H9 (cell line): ENCODE data around the gene PAFAH1B1. TPM values are rescaled to one million over a fixed set of nuclear protein-coding genes. Genes with fewer than 3 reads are reported as not detected.
"Not testable (repeated sequence)": the region's sequence is repeated elsewhere in the genome, so short reads cannot be mapped to it uniquely, and the experiment has no call there.

Experiments used
- DNase-seq: peaks from one replicate; pipeline ENCODE4 v3.0.0-alpha.2; 2017
- H2AFZ ChIP-seq: one replicate; pipeline ENCODE4 v1.6.1; 2013; ENCODE audit warnings: mild to moderate bottlenecking, low read length, control low read depth, moderate library complexity
- H2AK5ac ChIP-seq: 2 replicates; pipeline ENCODE4 v1.6.1; 2013; ENCODE audit warnings: low read length, control low read depth, mixed read lengths; ENCODE audit not compliant: insufficient read length
- H2BK120ac ChIP-seq: one replicate; pipeline ENCODE4 v1.6.1; 2013; ENCODE audit warnings: low read depth, mild to moderate bottlenecking, low read length, control low read depth, inconsistent platforms; ENCODE audit not compliant: poor library complexity, severe bottlenecking
- H2BK12ac ChIP-seq: 2 replicates; pipeline ENCODE4 v1.6.1; 2013; ENCODE audit warnings: low read length, control low read depth, mixed read lengths, low read depth; ENCODE audit not compliant: insufficient read length
- H2BK15ac ChIP-seq: 2 replicates; pipeline ENCODE4 v1.6.1; 2013; ENCODE audit warnings: low read depth, low read length, control low read depth
- H2BK20ac ChIP-seq: one replicate; pipeline ENCODE4 v1.6.1; 2013; ENCODE audit warnings: low read depth, mild to moderate bottlenecking, low read length, control low read depth, inconsistent platforms; ENCODE audit not compliant: poor library complexity, severe bottlenecking
- H2BK5ac ChIP-seq: 2 replicates; pipeline ENCODE4 v1.6.1; 2013; ENCODE audit warnings: low read length, control low read depth, mixed read lengths; ENCODE audit not compliant: insufficient read length
- H3K14ac ChIP-seq: 2 replicates; pipeline ENCODE4 v1.6.1; 2013; ENCODE audit warnings: low read length, control low read depth; ENCODE audit not compliant: insufficient read depth
- H3K18ac ChIP-seq: 2 replicates; pipeline ENCODE4 v1.6.1; 2013; ENCODE audit warnings: low read depth, mild to moderate bottlenecking, mixed read lengths, low read length, control low read depth; ENCODE audit not compliant: insufficient read length
- H3K23ac ChIP-seq: 2 replicates; pipeline ENCODE4 v1.6.1; 2013; ENCODE audit warnings: low read length, control low read depth, mixed read lengths, low read depth; ENCODE audit not compliant: insufficient read length
- H3K23me2 ChIP-seq: 2 replicates; pipeline ENCODE4 v1.6.1; 2013; ENCODE audit warnings: low read depth, mild to moderate bottlenecking, mixed read lengths, low read length, control low read depth; ENCODE audit not compliant: insufficient read length, poor library complexity, severe bottlenecking
- H3K27ac ChIP-seq: 2 replicates; pipeline ENCODE4 v1.5.1; 2013; ENCODE audit warnings: low read length, control low read depth, mixed read lengths, low read depth; ENCODE audit not compliant: insufficient read length
- H3K27me3 ChIP-seq: 2 replicates; pipeline ENCODE4 v1.6.1; 2013; ENCODE audit warnings: low read length, control low read depth, inconsistent platforms; ENCODE audit not compliant: insufficient read depth
- H3K4ac ChIP-seq: 2 replicates; pipeline ENCODE4 v1.6.1; 2013; ENCODE audit warnings: low read depth, mild to moderate bottlenecking, control low read depth, inconsistent platforms, low read length, moderate library complexity
- H3K4me1 ChIP-seq: 2 replicates; pipeline ENCODE4 v1.6.1; 2013; ENCODE audit warnings: low read length, control low read depth, inconsistent platforms; ENCODE audit not compliant: insufficient read depth
- H3K4me2 ChIP-seq: 2 replicates; pipeline ENCODE4 v1.6.1; 2013; ENCODE audit warnings: low read length, control low read depth, mixed read lengths; ENCODE audit not compliant: insufficient read length, insufficient read depth
- H3K56ac ChIP-seq: 2 replicates; pipeline ENCODE4 v1.6.1; 2013; ENCODE audit warnings: low read depth, mild to moderate bottlenecking, mixed read lengths, low read length, control low read depth; ENCODE audit not compliant: insufficient read length
- H3K79me1 ChIP-seq: 2 replicates; pipeline ENCODE4 v1.6.1; 2013; ENCODE audit warnings: low read depth, mild to moderate bottlenecking, moderate library complexity, low read length, control low read depth, inconsistent platforms; ENCODE audit not compliant: insufficient read depth, poor library complexity, severe bottlenecking
- H3K79me2 ChIP-seq: 2 replicates; pipeline ENCODE4 v1.6.1; 2013; ENCODE audit warnings: low read length, control low read depth, inconsistent platforms; ENCODE audit not compliant: insufficient read depth
- H3K9ac ChIP-seq: 2 replicates; pipeline ENCODE4 v1.6.1; 2013; ENCODE audit warnings: low read length, control low read depth, mixed read lengths; ENCODE audit not compliant: insufficient read length; ENCODE audit errors: extremely low read depth
- H3K9me3 ChIP-seq: one replicate; pipeline ENCODE4 v1.6.1; 2013; ENCODE audit warnings: low read depth, low read length, inconsistent platforms; ENCODE audit not compliant: control insufficient read depth
- H3T11ph ChIP-seq: one replicate; pipeline ENCODE4 v1.6.1; 2013; ENCODE audit warnings: mild to moderate bottlenecking, low read length, control low read depth, inconsistent platforms
- H4K20me1 ChIP-seq: one replicate; pipeline ENCODE4 v1.6.1; 2013; ENCODE audit not compliant: control insufficient read depth, insufficient read length, insufficient read depth
- H4K5ac ChIP-seq: 2 replicates; pipeline ENCODE4 v1.6.1; 2013; ENCODE audit warnings: low read depth, mild to moderate bottlenecking, mixed read lengths, low read length, control low read depth; ENCODE audit not compliant: insufficient read length
- H4K8ac ChIP-seq: replicated peaks from 2 replicates; pipeline ENCODE4 v1.6.1; 2013; ENCODE audit warnings: low read length, control low read depth, mixed read lengths, low read depth; ENCODE audit not compliant: insufficient read length
- H4K91ac ChIP-seq: 2 replicates; pipeline ENCODE4 v1.6.1; 2013; ENCODE audit warnings: low read depth, mild to moderate bottlenecking, moderate library complexity, mixed read lengths, low read length, control low read depth; ENCODE audit not compliant: insufficient read length
- H3K27ac Mint-ChIP-seq, 3 experiments: 2 replicates in 2 of 3; 3 replicates in 1 of 3; pipeline ENCODE4 v1.8.0; 2020 to 2021; ENCODE audit warnings: mixed read lengths in 3 of 3, mild to moderate bottlenecking in 1 of 3, moderate library complexity in 1 of 3
- H3K27me3 Mint-ChIP-seq: 2 replicates; pipeline ENCODE4 v1.8.0; 2021; ENCODE audit warnings: low read depth, mild to moderate bottlenecking, moderate library complexity, mixed read lengths
- H3K36me3 Mint-ChIP-seq, 3 experiments: 2 replicates in 2 of 3; 3 replicates in 1 of 3; pipeline ENCODE4 v1.8.0; 2020 to 2021; ENCODE audit warnings: low read depth in 3 of 3, mixed read lengths in 3 of 3; ENCODE audit not compliant: insufficient read depth in 1 of 3
- H3K4me1 Mint-ChIP-seq, 2 experiments: 2 replicates each; pipeline ENCODE4 v1.8.0; 2020; ENCODE audit warnings: mixed read lengths in 2 of 2
- H3K4me3 Mint-ChIP-seq, 2 experiments: 2 replicates in 1 of 2; 3 replicates in 1 of 2; pipeline ENCODE4 v1.8.0; 2020 to 2021; ENCODE audit warnings: mild to moderate bottlenecking in 2 of 2, mixed read lengths in 2 of 2, moderate library complexity in 1 of 2
- H3K9me3 Mint-ChIP-seq, 2 experiments: 2 replicates in 1 of 2; 3 replicates in 1 of 2; pipeline ENCODE4 v1.8.0; 2020; ENCODE audit warnings: mild to moderate bottlenecking in 2 of 2, mixed read lengths in 2 of 2, moderate library complexity in 1 of 2
- CTCF ChIP-seq: fragments of 200-600 bp; sonication (generic); conservative IDR thresholded peaks from 3 replicates; pipeline ENCODE4 v1.8.0; 2021; ENCODE audit warnings: antibody characterized with exemption, mild to moderate bottlenecking
- WGBS: extraction: QIAGEN DNeasy Blood & Tissue Kit; methylation state at CpG from one replicate; pipeline ENCODE4 v1.1.7; 2013; ENCODE audit warnings: missing lambda C conversion rate, low lambda C conversion rate, mixed read lengths; ENCODE audit not compliant: insufficient read length; ENCODE audit errors: extremely low coverage; 5-methylcytosine and 5-hydroxymethylcytosine counted together
- total RNA-seq: library from RNA; stranded (reverse); gene quantifications from 2 replicates; pipeline ENCODE4 v1.2.1, GENCODE V29; 2021

The PAFAH1B1 gene
- total RNA-seq, 1 experiment from 2014 or later = 134 TPM

GRCh38 chr17:2649191-2649590 is 55.7 kb downstream of the PAFAH1B1 start:
- no peak overlapping the region for H2AK5ac ChIP-seq
- H4K5ac ChIP-seq = no peak overlapping the region
- no peaks in the 10 kb centered on the region for H3K27me3 ChIP-seq
- no peak for DNase-seq
- peaks cover 3% of the 10 kb centered on the region; the same call in 1 of the 2 replicates for H3K79me2 ChIP-seq
- H3K9ac ChIP-seq = no peak overlapping the region
- no peak overlapping the region for H3K56ac ChIP-seq
- H3K23me2 ChIP-seq = no peaks in the 10 kb centered on the region
- H3K27ac ChIP-seq = no peak overlapping the region
- H4K8ac ChIP-seq = no peak overlapping the region
- no peak overlapping the region for H3K14ac ChIP-seq
- H3K4me3 Mint-ChIP-seq = no peak overlapping the region
- TF ChIP-seq CTCF = no peak
- no peak overlapping the region for H3K4ac ChIP-seq
- H2AFZ ChIP-seq = no peak overlapping the region
- H2BK20ac ChIP-seq = no peak overlapping the region
- H3K9me3 Mint-ChIP-seq = peaks cover 0 to 5% of the 10 kb centered on the region in 2 experiments; a peak in 1 of 5 replicates
- no peaks in the 10 kb centered on the region for H3K4me1 ChIP-seq
- no peak overlapping the region for H2BK12ac ChIP-seq
- no peak overlapping the region for H2BK5ac ChIP-seq
- no peaks in the 10 kb centered on the region for H3K4me1 Mint-ChIP-seq
- no peaks in the 10 kb centered on the region for H3K27me3 Mint-ChIP-seq
- no peak overlapping the region; a peak in 1 of 7 replicates for H3K27ac Mint-ChIP-seq
- H2BK120ac ChIP-seq = no peak overlapping the region
- H3K79me1 ChIP-seq = no peaks in the 10 kb centered on the region
- H4K20me1 ChIP-seq = no peaks in the 10 kb centered on the region
- no peak overlapping the region for H2BK15ac ChIP-seq
- H3K23ac ChIP-seq = no peak overlapping the region
- no peak overlapping the region for H3K4me2 ChIP-seq
- peaks cover 31 to 52% (median 50%) of the 10 kb centered on the region in 3 experiments for H3K36me3 Mint-ChIP-seq
- no peak overlapping the region for H3K18ac ChIP-seq
- no peaks in the 10 kb centered on the region for H3K9me3 ChIP-seq
- WGBS = no CpG with 5 or more reads among the region's 11 CpGs
- no peak overlapping the region for H4K91ac ChIP-seq
- H3T11ph ChIP-seq = no peak overlapping the region

GRCh38 chr17:2652911-2653310 is 59.5 kb downstream of the PAFAH1B1 start:
- H3K4me2 ChIP-seq, H3K9me3 ChIP-seq, H3K27ac ChIP-seq, H4K5ac ChIP-seq, H3K27me3 ChIP-seq, H4K91ac ChIP-seq, H3K4me1 ChIP-seq, H3K79me1 ChIP-seq, H3K9me3 Mint-ChIP-seq, H3K4me1 Mint-ChIP-seq, H2BK15ac ChIP-seq, H3K4me3 Mint-ChIP-seq, H2BK20ac ChIP-seq, H2AFZ ChIP-seq, H3K4ac ChIP-seq, DNase-seq, H2BK120ac ChIP-seq, H3K23me2 ChIP-seq, H3K27me3 Mint-ChIP-seq, H3K27ac Mint-ChIP-seq, H3K18ac ChIP-seq, H3K79me2 ChIP-seq, H3K56ac ChIP-seq, H4K20me1 ChIP-seq, H4K8ac ChIP-seq, H2AK5ac ChIP-seq, H3K23ac ChIP-seq, H3K14ac ChIP-seq, H3K9ac ChIP-seq, H2BK5ac ChIP-seq, H3T11ph ChIP-seq, H2BK12ac ChIP-seq: not testable (repeated sequence)
- WGBS = no CpG with 5 or more reads among the region's 3 CpGs
- H3K36me3 Mint-ChIP-seq = peaks cover 30 to 42% (median 40%) of the 10 kb centered on the region in 3 experiments
